ENCODE measurements around the gene LIMA1. TPM values are rescaled to one million over a fixed set of nuclear protein-coding genes. Genes with fewer than 3 reads are reported as not detected.

The LIMA1 gene
- total and polyA plus RNA-seq, 2 donors (not counting 1 experiment from before 2014, with no cell fraction given): 1.3 to 2.1 TPM

- Histone ChIP-seq H3K27ac (ENCODE audit: low read length in 2 of 2) (peak overlapping the region; percentile 41 to 47), H3K4me2 (replicated peaks; ENCODE audit: low read depth, low read length, poor library complexity, severe bottlenecking) (peak overlapping the region; percentile 41), H3K4me1 (ENCODE audit: control insufficient read depth in 2 of 2, insufficient read depth in 2 of 2, low read length in 2 of 2) (peaks cover 10 to 14% of the 10 kb centered on the region in 2 donors), H2AFZ (ENCODE audit: insufficient read depth, low read depth, low read length, poor library complexity, severe bottlenecking) (peak overlapping the region; percentile 72), H3K9me3 (ENCODE audit: control extremely low read depth in 1 of 3, control insufficient read depth in 2 of 3, insufficient read depth in 1 of 3, low read length in 2 of 3) (no peaks in the 10 kb centered on the region), H3K4me3 (ENCODE audit: control extremely low read depth in 1 of 5, extremely low read depth in 1 of 5, insufficient read depth in 1 of 5, low read depth in 2 of 5, low read length in 4 of 5) (no peak overlapping the region), H3K79me2 (ENCODE audit: control insufficient read depth, insufficient read depth, low read length) (no peaks in the 10 kb centered on the region), H3K27me3 (replicated peaks in 1 of 4; ENCODE audit: control extremely low read depth in 1 of 4, control insufficient read depth in 3 of 4, insufficient read depth in 4 of 4, low read length in 3 of 4) (no peaks in the 10 kb centered on the region), H3K9ac (ENCODE audit: low read length) (no peak overlapping the region), H3K36me3 (replicated peaks in 1 of 2; ENCODE audit: control extremely low read depth in 1 of 2, control insufficient read depth in 1 of 2, extremely low read depth in 1 of 2, insufficient read depth in 2 of 2, low read length in 1 of 2) (no peaks in the 10 kb centered on the region), H4K20me1 (ENCODE audit: control insufficient read depth, insufficient read depth, low read length, poor library complexity, severe bottlenecking) (no peaks in the 10 kb centered on the region)
- TF ChIP-seq CTCF (IDR thresholded peaks at IDR 0.05): no peak
- intact Hi-C loops (cut with micrococcal nuclease): no loop called here
- Mint-ChIP-seq H3K9me3 (ENCODE audit: insufficient read depth) (no peaks in the 10 kb centered on the region), H3K4me3 (peak overlapping the region; percentile 34), H3K27me3 (no peaks in the 10 kb centered on the region), H3K4me1 (peaks cover 10% of the 10 kb centered on the region), H3K27ac (peak overlapping the region; percentile 92)
- DNase-seq: no peak
- no peak for ATAC-seq (ENCODE audit: low read depth)
- ChIA-PET CTCF (interaction anchor here (0.7 to 1.5 kb wide), 6 partner anchors 11 to 121 kb away, joined by 3 to 4 read pairs (median 3); no protein-coding TSS in a partner anchor), POLR2A (interaction anchor here (0.5 kb wide), 1 partner anchor 924 kb away, joined by 4 read pairs; no protein-coding TSS in a partner anchor)
- WGBS (ENCODE audit: insufficient coverage): no CpG with 5 or more reads among the region's 4 CpGs
These were observed 95.0 kb downstream of the LIMA1 start for GRCh38 chr12:50188241-50188781.

- DNase-seq: no peak
- Histone ChIP-seq H3K4me1 (ENCODE audit: control insufficient read depth in 2 of 2, insufficient read depth in 2 of 2, low read length in 2 of 2) (peaks cover 10 to 14% of the 10 kb centered on the region in 2 donors), H3K27ac (ENCODE audit: low read length in 2 of 2) (no peak overlapping the region), H3K9ac (ENCODE audit: low read length) (no peak overlapping the region), H4K20me1 (ENCODE audit: control insufficient read depth, insufficient read depth, low read length, poor library complexity, severe bottlenecking) (no peaks in the 10 kb centered on the region), H3K4me2 (replicated peaks; ENCODE audit: low read depth, low read length, poor library complexity, severe bottlenecking) (no peak overlapping the region), H3K9me3 (ENCODE audit: control extremely low read depth in 1 of 3, control insufficient read depth in 2 of 3, insufficient read depth in 1 of 3, low read length in 2 of 3) (no peaks in the 10 kb centered on the region), H3K4me3 (ENCODE audit: control extremely low read depth in 1 of 5, extremely low read depth in 1 of 5, insufficient read depth in 1 of 5, low read depth in 2 of 5, low read length in 4 of 5) (no peak overlapping the region), H3K36me3 (replicated peaks in 1 of 2; ENCODE audit: control extremely low read depth in 1 of 2, control insufficient read depth in 1 of 2, extremely low read depth in 1 of 2, insufficient read depth in 2 of 2, low read length in 1 of 2) (no peaks in the 10 kb centered on the region), H2AFZ (ENCODE audit: insufficient read depth, low read depth, low read length, poor library complexity, severe bottlenecking) (no peak overlapping the region), H3K79me2 (ENCODE audit: control insufficient read depth, insufficient read depth, low read length) (no peaks in the 10 kb centered on the region), H3K27me3 (replicated peaks in 1 of 4; ENCODE audit: control extremely low read depth in 1 of 4, control insufficient read depth in 3 of 4, insufficient read depth in 4 of 4, low read length in 3 of 4) (no peaks in the 10 kb centered on the region)
- Mint-ChIP-seq H3K9me3 (ENCODE audit: insufficient read depth) (no peaks in the 10 kb centered on the region), H3K27ac (no peak overlapping the region), H3K4me1 (peaks cover 10% of the 10 kb centered on the region), H3K4me3 (no peak overlapping the region), H3K27me3 (no peaks in the 10 kb centered on the region)
- POLR2A ChIA-PET: no interaction called here
- intact Hi-C loops (cut with micrococcal nuclease): no loop called here
- no peak for TF ChIP-seq CTCF (IDR thresholded peaks at IDR 0.05)
- no peak for TF ChIP-seq EZH2 (IDR thresholded peaks at IDR 0.05; ENCODE audit: borderline replicate concordance, insufficient read depth, low read depth, low read length, poor library complexity, severe bottlenecking)
- 100% methylated on average over 1 of the region's 7 CpGs for WGBS (ENCODE audit: insufficient coverage)
- ATAC-seq (ENCODE audit: low read depth): no peak
- CTCF ChIA-PET: interaction anchor here (0.7 to 1.5 kb wide), 5 partner anchors 10 to 120 kb away, joined by 3 to 4 read pairs (median 3); no protein-coding TSS in a partner anchor
These were observed 96.0 kb downstream of the LIMA1 start for GRCh38 chr12:50187084-50187900.
